HUES6 (cell line): ENCODE results near the gene NOP56.

ENCODE experiments used
- H3K27ac ChIP-seq: 2 replicates; pipeline ENCODE4 v1.7.0; 2013; ENCODE audit warnings: low read depth, mild to moderate bottlenecking, low read length, inconsistent platforms
- H3K27me3 ChIP-seq: 2 replicates; pipeline ENCODE4 v1.6.1; 2013; ENCODE audit warnings: low read length; ENCODE audit not compliant: control insufficient read depth, insufficient read depth
- H3K36me3 ChIP-seq: 2 replicates; pipeline ENCODE4 v1.6.1; 2013; ENCODE audit warnings: low read length; ENCODE audit not compliant: control insufficient read depth, insufficient read depth
- H3K4me1 ChIP-seq: 2 replicates; pipeline ENCODE4 v1.6.1; 2013; ENCODE audit warnings: low read length; ENCODE audit not compliant: control insufficient read depth, insufficient read depth
- H3K4me3 ChIP-seq: 2 replicates; pipeline ENCODE4 v1.5.1; 2013; ENCODE audit warnings: low read depth, low read length
- H3K9ac ChIP-seq: one replicate; pipeline ENCODE4 v1.6.1; 2013; ENCODE audit warnings: mild to moderate bottlenecking, low read length
- H3K9me3 ChIP-seq: 2 replicates; pipeline ENCODE4 v1.6.1; 2013; ENCODE audit warnings: low read depth, low read length; ENCODE audit not compliant: control insufficient read depth, insufficient read depth

The NOP56 gene

DNA sequence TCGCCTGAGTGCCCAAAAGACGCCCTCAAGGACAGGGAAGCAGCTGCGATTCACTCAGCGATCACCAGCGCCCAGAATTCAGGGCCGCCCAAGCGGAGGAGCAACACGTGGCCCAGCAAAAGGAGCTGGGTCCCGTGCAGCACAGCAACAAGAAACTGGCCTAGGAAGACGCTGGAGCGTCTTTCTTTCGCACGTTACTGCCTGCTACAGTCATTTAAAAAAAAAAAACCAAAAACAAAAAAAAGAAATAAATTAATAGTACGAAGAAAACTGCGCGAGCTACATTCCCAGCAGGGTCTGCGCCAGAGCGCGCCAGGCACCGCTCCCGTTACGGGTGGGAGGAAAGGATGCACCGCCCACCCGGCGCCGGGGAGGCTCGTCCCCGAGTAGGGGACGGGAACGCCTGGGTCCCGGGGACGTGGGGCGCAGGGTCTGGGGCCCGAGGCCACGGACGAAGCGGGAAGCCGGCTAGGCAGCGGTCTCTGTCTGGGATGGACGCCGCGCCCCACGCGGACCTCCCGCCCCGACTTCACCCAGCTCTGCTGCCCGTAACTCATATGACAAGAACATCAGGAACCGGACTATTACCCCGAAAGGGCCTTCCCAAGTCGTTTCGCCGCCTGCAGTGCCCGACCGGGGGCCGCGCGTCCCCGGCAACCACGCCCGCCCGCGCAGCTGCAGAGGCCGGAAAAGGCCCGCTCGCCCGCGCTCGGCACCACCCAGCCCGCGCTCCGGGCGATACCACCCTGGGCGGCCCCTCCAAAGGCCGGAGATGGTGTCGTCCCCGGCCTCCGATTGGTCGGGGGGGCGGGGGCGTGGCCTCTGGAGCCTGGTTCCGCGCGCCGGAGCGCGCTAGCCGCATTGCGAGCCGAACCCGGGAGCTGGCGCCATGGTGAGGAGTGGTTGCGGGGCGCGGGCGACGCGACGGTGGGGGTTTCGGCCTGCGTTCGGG lies at the start of gene NOP56:
NOP56 (plus strand) TSS at position 861 of the 952 bp plus-strand sequence; CDS start at position 890, 29 bp downstream.
- Histone ChIP-seq H3K27ac (peak within 1 kb of the TSS; percentile 98), H3K36me3 (peaks cover 41% of the 10 kb centered on the region), H3K9ac (peak within 1 kb of the TSS; percentile 96), H3K4me1 (0 out of 2 replicates have a peak, but pooled peaks cover 4% of the 10 kb centered on the region), H3K4me3 (peak within 1 kb of the TSS; percentile 78), H3K27me3 (no peaks in the 10 kb centered on the region), H3K9me3 (no peaks in the 10 kb centered on the region)

- Histone ChIP-seq H3K9me3 (peaks cover 16% of the 10 kb centered on the region), H3K4me1 (no peaks in the 10 kb centered on the region), H3K9ac (no peak overlapping the region), H3K27ac (no peak overlapping the region), H3K36me3 (no peaks in the 10 kb centered on the region), H3K4me3 (no peak overlapping the region), H3K27me3 (no peaks in the 10 kb centered on the region)
These were observed 49.7 kb upstream of the NOP56 start for GRCh38 chr20:2602746-2603145.

DNA sequence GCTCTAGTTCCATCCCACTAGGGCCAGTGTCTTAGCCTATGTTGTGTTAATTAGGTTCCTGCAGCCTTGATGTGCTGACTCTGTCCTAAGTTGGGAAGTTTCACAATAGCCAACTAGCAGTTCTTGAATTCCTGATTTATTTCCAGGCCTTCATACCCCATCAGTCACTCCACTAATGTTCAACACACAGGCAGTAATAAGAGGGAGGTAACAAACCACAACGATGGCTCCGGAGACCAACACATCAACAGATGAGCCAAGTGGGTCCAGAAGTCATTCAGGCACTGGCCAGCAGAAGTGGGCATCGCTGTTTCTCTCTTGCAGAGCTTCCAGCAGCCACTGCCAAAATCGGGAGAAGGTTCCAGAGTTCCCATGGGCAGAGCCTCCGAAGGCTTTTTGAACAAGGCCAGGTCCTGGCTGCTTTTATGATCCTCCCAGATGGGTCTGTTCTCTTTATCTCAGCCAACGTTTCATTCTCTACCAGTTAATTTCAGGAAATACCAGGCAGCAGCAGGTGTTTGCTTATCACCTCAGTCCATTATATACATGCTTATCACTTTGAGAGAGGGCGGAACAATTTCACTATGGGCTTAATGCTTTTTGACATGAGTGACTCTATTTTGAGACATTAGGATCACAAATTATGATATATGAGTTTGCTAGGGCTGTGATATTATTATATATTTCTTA lies 48.5 kb upstream of the NOP56 start:
- H3K27ac ChIP-seq = no peak overlapping the region
- no peak overlapping the region for H3K9ac ChIP-seq
- H3K4me1 ChIP-seq = no peaks in the 10 kb centered on the region
- H3K9me3 ChIP-seq = peaks cover 16% of the 10 kb centered on the region
- no peaks in the 10 kb centered on the region for H3K36me3 ChIP-seq
- no peaks in the 10 kb centered on the region for H3K27me3 ChIP-seq
- H3K4me3 ChIP-seq = no peak overlapping the region

GRCh38 chr20:2604506-2604835 lies 48.0 kb upstream of the NOP56 start:
- H3K9me3 ChIP-seq = peaks cover 16% of the 10 kb centered on the region
- H3K4me3 ChIP-seq = no peak overlapping the region
- no peaks in the 10 kb centered on the region for H3K36me3 ChIP-seq
- no peak overlapping the region for H3K9ac ChIP-seq
- no peaks in the 10 kb centered on the region for H3K27me3 ChIP-seq
- H3K27ac ChIP-seq = no peak overlapping the region
- no peaks in the 10 kb centered on the region for H3K4me1 ChIP-seq

DNA sequence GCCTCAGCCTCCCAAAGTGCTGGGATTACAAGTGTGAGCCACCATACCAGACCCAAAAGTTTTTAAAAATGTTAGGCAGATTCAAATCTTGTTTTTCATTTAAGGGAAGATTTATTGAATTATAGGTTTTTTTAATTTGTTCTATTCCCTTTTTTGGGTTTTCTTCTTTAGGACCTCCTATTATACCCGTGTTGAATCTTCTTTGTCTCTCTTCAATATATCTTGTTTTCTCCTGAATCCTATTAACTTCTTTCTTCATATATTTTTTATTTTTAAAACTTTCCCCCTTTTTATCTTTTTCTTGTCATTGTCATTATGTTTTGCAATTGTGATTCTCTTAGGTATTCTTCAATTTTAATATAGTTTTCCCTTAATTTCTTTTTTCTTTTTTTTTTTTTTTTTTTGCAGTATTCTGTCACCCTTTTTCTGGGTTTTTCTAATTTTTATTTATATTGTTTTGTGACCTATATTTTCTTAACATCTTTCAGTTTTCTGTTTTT lies 45.9 kb upstream of the NOP56 start:
- Histone ChIP-seq H3K4me3 (no peak overlapping the region), H3K4me1 (no peaks in the 10 kb centered on the region), H3K27me3 (peaks cover 7% of the 10 kb centered on the region; the same call in 1 of the 2 replicates), H3K27ac (no peak overlapping the region), H3K9ac (no peak overlapping the region), H3K9me3 (peaks cover 16% of the 10 kb centered on the region), H3K36me3 (no peaks in the 10 kb centered on the region)

GRCh38 chr20:2610326-2610725 lies 42.1 kb upstream of the NOP56 start:
- Histone ChIP-seq H3K9ac (no peak overlapping the region), H3K27ac (no peak overlapping the region), H3K4me3 (no peak overlapping the region), H3K27me3 (peaks cover 17% of the 10 kb centered on the region; the same call in 1 of the 2 replicates), H3K9me3 (peaks cover 16% of the 10 kb centered on the region), H3K4me1 (no peaks in the 10 kb centered on the region), H3K36me3 (no peaks in the 10 kb centered on the region)

GRCh38 chr20:2610941-2611720 lies 41.3 kb upstream of the NOP56 start:
- H3K36me3 ChIP-seq = no peaks in the 10 kb centered on the region
- H3K27ac ChIP-seq = no peak overlapping the region
- H3K27me3 ChIP-seq = peaks cover 18% of the 10 kb centered on the region; the same call in 1 of the 2 replicates
- H3K4me1 ChIP-seq = no peaks in the 10 kb centered on the region
- H3K9ac ChIP-seq = no peak overlapping the region
- peaks cover 10% of the 10 kb centered on the region for H3K9me3 ChIP-seq
- no peak overlapping the region for H3K4me3 ChIP-seq

DNA sequence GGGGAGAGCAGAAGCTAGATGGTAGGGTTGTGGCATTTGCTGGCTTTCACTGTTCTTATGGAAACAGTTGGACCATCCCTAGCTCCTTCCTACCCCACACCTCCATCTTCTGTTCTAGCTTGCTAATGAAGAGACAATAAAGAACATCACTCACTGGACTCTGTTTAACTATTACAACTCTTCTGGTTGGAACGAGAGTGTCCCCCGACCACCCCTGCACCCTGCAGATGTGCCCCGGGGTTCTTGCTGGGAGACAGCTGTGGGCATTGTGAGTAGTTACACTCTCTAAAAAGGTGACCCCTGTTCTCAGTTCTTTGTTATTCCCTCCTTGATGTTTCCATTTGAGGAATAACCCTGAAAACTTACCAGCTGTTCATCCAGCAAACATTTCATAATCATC lies 40.4 kb upstream of the NOP56 start:
- H3K27ac ChIP-seq = no peak overlapping the region

DNA sequence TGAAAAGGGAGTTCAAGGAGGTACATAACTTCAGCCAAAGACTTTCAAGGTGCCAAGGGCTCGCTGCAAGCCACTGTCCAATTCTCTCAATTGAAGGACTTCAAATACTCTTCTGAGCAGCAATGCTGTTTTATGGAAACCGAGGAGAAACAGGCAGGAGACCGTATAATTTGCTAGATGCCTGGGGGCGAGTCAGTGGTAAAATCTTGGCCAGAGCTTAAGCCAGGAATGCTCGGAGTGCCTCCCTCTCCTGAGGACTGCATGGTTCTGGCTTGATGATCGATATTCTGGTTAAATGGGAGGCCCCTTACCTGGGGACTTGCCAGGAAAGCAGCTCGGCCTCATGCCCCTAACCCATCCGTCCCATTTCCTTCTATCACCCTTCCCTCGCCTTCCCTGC lies 35.8 kb upstream of the NOP56 start:
- Histone ChIP-seq H3K9me3 (no peaks in the 10 kb centered on the region), H3K27me3 (peaks cover 15% of the 10 kb centered on the region; the same call in 1 of the 2 replicates), H3K9ac (no peak overlapping the region), H3K4me3 (no peak overlapping the region), H3K4me1 (no peaks in the 10 kb centered on the region), H3K27ac (no peak overlapping the region), H3K36me3 (no peaks in the 10 kb centered on the region)

More for the DNA sequence above, 40.4 kb upstream of the NOP56 start:
- Histone ChIP-seq H3K27me3 (peaks cover 22% of the 10 kb centered on the region; the same call in 1 of the 2 replicates), H3K4me3 (no peak overlapping the region), H3K36me3 (no peaks in the 10 kb centered on the region), H3K9ac (no peak overlapping the region), H3K9me3 (peaks cover 5% of the 10 kb centered on the region), H3K4me1 (no peaks in the 10 kb centered on the region)

GRCh38 chr20:2617099-2617714 lies 35.2 kb upstream of the NOP56 start:
- no peaks in the 10 kb centered on the region for H3K9me3 ChIP-seq
- no peak overlapping the region for H3K27ac ChIP-seq
- no peaks in the 10 kb centered on the region for H3K36me3 ChIP-seq
- no peak overlapping the region for H3K4me3 ChIP-seq
- peaks cover 11% of the 10 kb centered on the region; the same call in 1 of the 2 replicates for H3K27me3 ChIP-seq
- H3K9ac ChIP-seq = no peak overlapping the region
- no peaks in the 10 kb centered on the region for H3K4me1 ChIP-seq
